A673 (cell line): ENCODE data around the gene SLC32A1. TPM values are rescaled to one million over a fixed set of nuclear protein-coding genes. Genes with fewer than 3 reads are reported as not detected.

Experiments used
- BruUV-seq: library from RNA; stranded (reverse); fragments of 400-500 nt; replicated peaks from 2 replicates; lab custom pipeline; 2021; lab: Mats Ljungman, UMichigan
- CTCF ChIA-PET: fragments of 300-600 bp; sonication (Branson Sonifier 250); formaldehyde crosslinking; loops from one replicate; lab custom pipeline; 2022; ENCODE audit warnings: antibody characterized with exemption; lab: Charles Lee
- POLR2A ChIA-PET: fragments of 300-600 bp; sonication (Branson Sonifier 250); formaldehyde crosslinking; loops from one replicate; lab custom pipeline; 2022; ENCODE audit warnings: antibody characterized with exemption; ENCODE audit not compliant: low non-redundant PET; lab: Charles Lee
- DNase-seq: peaks from one replicate; pipeline ENCODE4 v3.0.0-alpha.2; 2015; ENCODE audit warnings: low spot score
- H3K27ac ChIP-seq: fragments of 200-600 bp; sonication (generic); 2 replicates; pipeline ENCODE4 v1.5.1; 2016; ENCODE audit warnings: mixed run types, low read depth, mild to moderate bottlenecking, mixed read lengths, antibody characterized with exemption, low read length; ENCODE audit not compliant: poor library complexity, severe bottlenecking
- H3K27me3 ChIP-seq: fragments of 200-600 bp; sonication (generic); replicated peaks from 2 replicates; pipeline ENCODE4 v1.6.1; 2017; ENCODE audit warnings: mixed run types, low read depth, mild to moderate bottlenecking, mixed read lengths, antibody characterized with exemption, low read length; ENCODE audit not compliant: insufficient read depth, poor library complexity
- H3K36me3 ChIP-seq: fragments of 200-600 bp; sonication (generic); 2 replicates; pipeline ENCODE4 v1.6.1; 2016; ENCODE audit warnings: mixed run types, mild to moderate bottlenecking, mixed read lengths, antibody characterized with exemption, low read length; ENCODE audit not compliant: insufficient read depth, poor library complexity, severe bottlenecking
- H3K4me1 ChIP-seq: fragments of 200-600 bp; sonication (generic); 2 replicates; pipeline ENCODE4 v1.6.1; 2017; ENCODE audit warnings: mixed run types, mild to moderate bottlenecking, mixed read lengths, antibody characterized with exemption, low read length; ENCODE audit not compliant: insufficient read depth, poor library complexity, severe bottlenecking
- H3K4me3 ChIP-seq: fragments of 200-600 bp; sonication (generic); 2 replicates; pipeline ENCODE4 v1.5.1; 2016; ENCODE audit warnings: low read depth, mixed run types, mild to moderate bottlenecking, mixed read lengths, low read length; ENCODE audit not compliant: poor library complexity, severe bottlenecking
- H3K9me3 ChIP-seq: fragments of 200-600 bp; sonication (generic); 2 replicates; pipeline ENCODE4 v1.6.1; 2016; ENCODE audit warnings: mixed run types, low read depth, mild to moderate bottlenecking, mixed read lengths, antibody characterized with exemption, low read length; ENCODE audit not compliant: poor library complexity, severe bottlenecking
- EZH2 ChIP-seq: fragments of 200-600 bp; sonication (generic); IDR thresholded peaks from 2 replicates; pipeline ENCODE4 v1.6.1; 2017; ENCODE audit warnings: borderline replicate concordance, low read depth, mild to moderate bottlenecking, mixed read lengths, antibody characterized with exemption, low read length; ENCODE audit not compliant: poor library complexity, severe bottlenecking
- intact Hi-C: fragments of 100-400 bp; cut with micrococcal nuclease; formaldehyde crosslinking; loops from one replicate; pipeline ENCODE4 v1.10.0; 2022; ENCODE audit not compliant: unreplicated experiment
- total RNA-seq: library from RNA; stranded (reverse); gene quantifications from 2 replicates; pipeline ENCODE4 v1.2.3, GENCODE V29; 2021
- TF ChIP-seq, protein P1 (sequence below): fragments of 300-800, 200-600 bp; sonication (generic); conservative IDR thresholded peaks from 2 replicates; pipeline ENCODE4 v1.5.1; 2017; ENCODE audit warnings: low read depth, mild to moderate bottlenecking, antibody characterized with exemption, low read length, moderate library complexity, mixed read lengths

SLC32A1 gene
- total RNA-seq, 1 experiment from 2014 or later, result not detected

GRCh38 chr20:38731738-38732113 lies 7.4 kb downstream of the SLC32A1 start:
- Histone ChIP-seq H3K27ac (no peak overlapping the region), H3K4me1 (peaks cover 9% of the 10 kb centered on the region), H3K9me3 (no peaks in the 10 kb centered on the region), H3K36me3 (no peaks in the 10 kb centered on the region), H3K4me3 (no peak overlapping the region), H3K27me3 (peaks cover 96% of the 10 kb centered on the region)
- POLR2A ChIA-PET, result no interaction called here
- CTCF ChIA-PET, result no interaction called here
- TF ChIP-seq EZH2, result no peak
- TF ChIP-seq, protein P1, sequence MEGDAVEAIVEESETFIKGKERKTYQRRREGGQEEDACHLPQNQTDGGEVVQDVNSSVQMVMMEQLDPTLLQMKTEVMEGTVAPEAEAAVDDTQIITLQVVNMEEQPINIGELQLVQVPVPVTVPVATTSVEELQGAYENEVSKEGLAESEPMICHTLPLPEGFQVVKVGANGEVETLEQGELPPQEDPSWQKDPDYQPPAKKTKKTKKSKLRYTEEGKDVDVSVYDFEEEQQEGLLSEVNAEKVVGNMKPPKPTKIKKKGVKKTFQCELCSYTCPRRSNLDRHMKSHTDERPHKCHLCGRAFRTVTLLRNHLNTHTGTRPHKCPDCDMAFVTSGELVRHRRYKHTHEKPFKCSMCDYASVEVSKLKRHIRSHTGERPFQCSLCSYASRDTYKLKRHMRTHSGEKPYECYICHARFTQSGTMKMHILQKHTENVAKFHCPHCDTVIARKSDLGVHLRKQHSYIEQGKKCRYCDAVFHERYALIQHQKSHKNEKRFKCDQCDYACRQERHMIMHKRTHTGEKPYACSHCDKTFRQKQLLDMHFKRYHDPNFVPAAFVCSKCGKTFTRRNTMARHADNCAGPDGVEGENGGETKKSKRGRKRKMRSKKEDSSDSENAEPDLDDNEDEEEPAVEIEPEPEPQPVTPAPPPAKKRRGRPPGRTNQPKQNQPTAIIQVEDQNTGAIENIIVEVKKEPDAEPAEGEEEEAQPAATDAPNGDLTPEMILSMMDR, result 0 out of 2 replicates have a peak, but pooled peaks have one; percentile 2
- no peak for DNase-seq
- BruUV-seq, result no TSS peak
- intact Hi-C loops, result loop anchor here (5.0 kb wide), 1 partner anchor 84 kb away; no protein-coding TSS in a partner anchor

- POLR2A ChIA-PET, result no interaction called here
- intact Hi-C loops, result loop anchor here (5.0 kb wide), 1 partner anchor 86 kb away; no protein-coding TSS in a partner anchor
- no TSS peak for BruUV-seq
Measured at GRCh38 chr20:38732981-38733380, 8.7 kb downstream of the SLC32A1 start.

GRCh38 chr20:38735172-38735571 lies 10.9 kb downstream of the SLC32A1 start:
- ChIA-PET CTCF (no interaction called here), POLR2A (no interaction called here)
- Histone ChIP-seq H3K9me3 (no peaks in the 10 kb centered on the region), H3K36me3 (no peaks in the 10 kb centered on the region), H3K27ac (no peak overlapping the region), H3K4me1 (peaks cover 9% of the 10 kb centered on the region), H3K4me3 (no peak overlapping the region), H3K27me3 (peaks cover 87% of the 10 kb centered on the region)
- DNase-seq, result no peak
- BruUV-seq, result no TSS peak
- TF ChIP-seq EZH2, result no peak
- TF ChIP-seq, protein P1, result no peak
- intact Hi-C loops, result no loop called here

More at GRCh38 chr20:38732981-38733380, 8.7 kb downstream of the SLC32A1 start:
- CTCF ChIA-PET, result no interaction called here
- Histone ChIP-seq H3K27me3 (peaks cover 96% of the 10 kb centered on the region), H3K27ac (no peak overlapping the region), H3K4me3 (no peak overlapping the region), H3K36me3 (no peaks in the 10 kb centered on the region), H3K9me3 (no peaks in the 10 kb centered on the region), H3K4me1 (peaks cover 9% of the 10 kb centered on the region)
- TF ChIP-seq, protein P1, result no peak
- TF ChIP-seq EZH2, result no peak
- DNase-seq, result no peak
